HG02943 (cell line): ENCODE measurements around the gene C5orf47.

Experiments used
- ATAC-seq: cut with Tn5 transposase; IDR thresholded peaks from one replicate; pipeline ENCODE4 v1.9.1; 2021; ENCODE audit warnings: mild to moderate bottlenecking, low read depth, moderate library complexity; ENCODE audit not compliant: unreplicated experiment

Gene C5orf47, protein sequence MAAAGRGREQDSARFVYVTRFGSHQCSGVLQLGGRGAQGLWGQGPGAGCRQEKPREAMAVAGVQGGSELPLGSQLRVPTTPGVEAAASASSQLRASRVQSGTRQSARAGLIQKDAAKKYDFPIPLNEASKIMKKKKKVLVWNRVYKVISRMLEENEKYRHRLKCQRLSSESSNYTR

DNA sequence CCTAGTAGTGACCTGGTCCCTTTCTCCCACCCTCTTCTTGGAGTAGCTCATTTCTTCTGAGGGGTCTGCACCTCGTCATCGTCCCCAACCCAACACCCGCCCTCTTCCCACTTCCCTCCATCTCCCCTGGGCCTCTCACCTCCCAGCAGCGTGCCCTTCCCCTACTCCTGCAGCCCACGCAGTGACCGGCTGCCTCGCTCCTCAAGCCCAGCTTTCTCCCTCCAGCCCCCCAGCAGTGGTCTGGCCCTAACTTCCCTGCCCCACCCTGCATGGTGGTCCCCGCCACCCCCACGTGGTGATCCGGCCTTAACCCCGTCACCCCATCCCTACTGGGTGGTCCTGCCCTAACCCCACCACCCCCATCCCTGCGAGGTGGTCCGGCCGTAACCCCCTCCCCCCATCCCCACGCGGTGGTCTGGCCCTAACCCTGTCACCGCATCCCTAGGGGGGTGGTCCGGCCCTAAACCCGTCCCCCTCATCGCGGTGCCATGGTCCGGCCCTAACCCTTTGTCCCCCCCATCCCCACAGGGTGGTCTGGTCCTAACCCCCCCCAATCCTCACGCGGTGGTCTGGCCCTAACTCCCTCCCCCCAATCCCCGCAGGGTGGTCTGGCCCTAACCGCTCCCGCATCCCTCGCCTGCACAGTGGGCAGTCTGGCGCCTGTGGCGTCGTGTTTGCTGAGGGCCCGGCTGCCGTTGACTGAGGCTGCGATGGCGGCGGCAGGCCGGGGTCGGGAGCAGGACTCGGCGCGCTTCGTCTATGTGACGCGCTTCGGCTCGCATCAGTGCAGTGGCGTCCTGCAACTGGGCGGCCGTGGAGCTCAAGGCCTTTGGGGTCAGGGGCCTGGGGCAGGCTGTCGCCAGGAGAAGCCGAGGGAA, at the start of gene C5orf47:
C5orf47 (plus strand) TSS at position 617 of the 878 bp plus-strand sequence; CDS start at position 711, 94 bp downstream.
- no peak for ATAC-seq

DNA sequence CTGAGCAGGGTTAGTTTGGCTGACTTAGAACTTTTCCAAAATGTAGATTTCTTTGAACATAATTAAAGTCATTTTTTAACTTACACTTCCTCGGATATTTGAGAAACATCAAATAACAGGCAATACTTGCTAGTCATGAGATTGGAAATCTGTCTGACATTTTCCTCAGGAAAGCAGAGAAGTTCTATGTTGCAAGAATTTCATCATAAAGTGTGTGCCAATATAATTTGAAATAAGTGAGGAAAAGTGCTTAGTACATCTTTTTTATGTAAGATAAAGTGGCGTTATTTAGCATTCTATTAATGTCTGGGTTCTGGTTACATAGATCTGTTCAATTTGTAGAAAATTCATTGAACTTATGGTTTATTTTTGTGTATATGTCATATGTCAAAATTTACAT, 48.7 kb upstream of the C5orf47 start:
- ATAC-seq, result no peak

DNA sequence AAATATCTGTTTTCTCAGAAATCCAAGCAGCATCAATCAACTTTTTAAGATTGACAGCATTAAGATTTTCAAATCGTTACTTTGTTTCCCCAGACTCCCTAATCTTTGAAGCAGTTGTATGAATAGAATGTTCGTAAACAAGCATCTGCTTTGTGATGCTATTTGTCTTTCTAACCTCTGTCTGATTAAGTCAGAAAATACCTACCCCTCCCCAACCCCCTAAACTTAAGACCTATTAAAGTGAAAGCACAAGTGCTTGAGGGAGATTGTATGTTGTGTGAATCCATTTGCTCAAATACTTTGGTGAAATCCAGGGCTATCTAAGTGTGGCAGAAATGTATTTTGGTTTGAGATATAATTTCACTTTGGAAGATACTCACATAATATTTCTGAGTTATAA, 47.9 kb upstream of the C5orf47 start:
- ATAC-seq, result no peak

DNA sequence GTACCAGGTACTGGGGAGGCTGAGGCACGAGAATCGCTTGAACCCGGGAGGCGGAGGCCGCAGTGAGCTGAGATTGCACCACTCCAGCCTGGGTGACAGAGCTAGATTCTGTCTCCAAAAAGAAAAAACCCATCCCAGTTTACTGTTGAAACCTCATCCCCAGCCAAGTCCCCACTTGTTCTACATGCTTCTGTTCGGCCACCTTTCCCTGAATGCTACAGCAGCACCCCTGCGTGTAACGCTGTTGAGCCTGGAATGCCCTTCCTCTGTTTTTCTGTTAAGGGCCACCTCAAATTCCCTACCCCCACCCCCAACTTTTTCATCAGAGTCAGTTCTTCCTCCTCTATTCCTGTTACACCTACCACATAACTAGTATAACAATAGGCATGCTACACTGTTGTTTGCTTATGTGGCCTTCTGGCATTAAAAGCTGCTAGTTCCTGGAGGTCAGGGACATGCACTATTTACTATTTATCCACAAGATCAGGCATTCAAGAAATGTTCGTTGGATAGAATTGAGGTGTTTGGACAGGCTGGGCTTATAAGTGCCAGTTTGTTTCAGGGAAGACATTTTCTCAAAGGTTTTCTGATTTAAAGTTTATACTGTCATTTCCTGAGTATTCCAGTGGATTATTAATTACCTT, 47.1 kb upstream of the C5orf47 start:
- ATAC-seq, result no peak

DNA sequence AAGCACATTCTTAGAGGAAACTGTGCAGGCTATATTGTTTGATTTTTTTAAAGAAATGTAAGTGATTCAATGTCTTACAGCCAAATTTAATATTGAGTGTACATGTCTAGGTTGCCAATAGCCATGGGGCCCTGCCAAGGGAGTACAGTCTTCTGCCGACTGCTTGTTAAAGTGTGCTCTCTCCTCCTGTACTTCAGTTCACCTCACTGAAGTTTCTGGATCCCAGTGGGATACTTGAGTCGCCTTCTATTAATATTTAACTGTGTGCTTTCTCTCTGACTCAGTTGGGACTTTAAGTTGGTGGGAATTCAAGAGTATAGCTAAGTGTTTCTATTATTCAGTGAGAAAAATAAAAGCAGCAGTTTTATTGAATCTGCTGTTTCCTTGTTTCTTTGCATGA, 44.5 kb upstream of the C5orf47 start:
- ATAC-seq, result no peak

DNA sequence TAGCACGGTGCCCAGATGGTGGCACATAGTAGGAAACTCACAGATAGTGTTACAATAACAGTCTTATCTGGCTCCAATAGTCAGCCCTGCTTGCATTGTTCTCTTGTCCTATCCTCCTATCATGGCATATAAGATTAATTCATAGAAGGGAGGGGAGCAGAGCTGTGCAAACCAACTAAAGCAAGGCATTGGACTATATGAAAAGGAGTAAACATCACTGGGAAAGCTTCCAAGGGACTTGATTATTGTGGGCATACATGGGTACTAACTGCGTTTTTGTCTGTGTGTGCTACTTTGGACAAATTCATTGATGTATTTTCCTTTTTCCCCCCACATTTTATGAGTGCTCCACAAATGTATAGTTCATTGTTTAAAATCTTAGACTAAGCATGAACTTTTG, 43.8 kb upstream of the C5orf47 start:
- ATAC-seq, result no peak

DNA sequence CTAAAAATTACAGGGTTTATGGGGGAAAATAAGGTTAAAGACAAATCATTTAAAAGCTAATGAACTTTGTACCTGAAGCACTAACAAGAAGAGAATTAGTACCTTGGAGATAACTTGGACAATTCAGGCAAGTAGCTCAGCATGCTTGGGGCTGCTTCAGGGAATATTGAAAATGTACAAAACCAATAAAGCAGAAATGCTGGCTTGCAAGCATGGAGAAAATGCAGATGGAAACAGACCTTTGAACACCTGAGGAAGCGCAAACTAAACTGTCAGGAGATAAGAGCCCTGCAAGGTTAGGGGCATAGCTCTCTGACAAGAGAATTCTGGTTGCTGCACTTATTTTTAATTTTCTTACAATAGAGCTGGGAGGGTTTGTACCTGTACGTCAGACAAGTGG, 42.6 kb upstream of the C5orf47 start:
- no peak for ATAC-seq

DNA sequence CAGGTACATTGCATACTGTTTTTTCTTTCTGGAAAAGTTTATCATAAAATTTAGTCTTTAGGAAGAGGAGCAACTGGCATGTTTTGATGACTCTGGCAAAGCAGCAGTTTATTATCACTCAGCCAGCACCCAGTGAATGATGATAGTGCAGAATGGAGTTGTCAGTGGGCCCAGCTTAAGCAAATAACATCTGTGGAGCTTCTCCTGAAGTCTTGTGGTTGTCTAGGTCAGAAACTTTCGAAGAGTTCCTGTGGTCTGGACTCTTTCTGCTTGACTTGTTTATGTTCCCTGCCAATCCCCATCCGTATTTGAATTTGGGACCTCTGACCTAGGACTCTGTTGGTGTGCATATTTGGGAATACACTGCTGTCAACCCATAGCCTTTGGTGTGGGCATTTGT, 38.1 kb upstream of the C5orf47 start:
- ATAC-seq, result no peak

DNA sequence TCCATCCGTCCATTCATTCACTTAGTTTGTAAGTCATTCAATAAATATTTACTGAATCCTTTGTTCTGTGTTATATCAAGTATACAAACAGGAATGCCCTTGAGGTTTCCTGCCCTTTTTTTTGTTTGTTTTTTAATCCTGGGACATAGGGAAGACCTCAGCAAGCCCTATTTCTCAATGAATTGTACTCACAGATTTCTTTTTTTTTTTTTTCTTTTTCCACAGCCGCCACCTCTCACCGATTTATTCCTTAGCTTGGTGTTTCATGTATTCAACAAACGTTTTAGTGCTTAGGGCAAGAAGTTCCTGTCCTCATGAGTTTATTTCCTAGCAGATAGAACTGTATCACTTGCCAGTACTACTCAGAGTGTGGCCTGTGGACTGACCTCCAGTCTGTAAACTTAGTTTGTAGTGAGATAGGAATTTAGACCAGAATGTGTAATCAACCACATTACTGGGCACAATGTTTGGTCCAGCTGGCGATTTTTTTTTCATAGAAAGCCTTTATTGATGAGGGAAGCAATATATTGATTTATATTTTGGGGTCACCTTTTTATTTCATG, 35.4 kb upstream of the C5orf47 start:
- no peak for ATAC-seq

DNA sequence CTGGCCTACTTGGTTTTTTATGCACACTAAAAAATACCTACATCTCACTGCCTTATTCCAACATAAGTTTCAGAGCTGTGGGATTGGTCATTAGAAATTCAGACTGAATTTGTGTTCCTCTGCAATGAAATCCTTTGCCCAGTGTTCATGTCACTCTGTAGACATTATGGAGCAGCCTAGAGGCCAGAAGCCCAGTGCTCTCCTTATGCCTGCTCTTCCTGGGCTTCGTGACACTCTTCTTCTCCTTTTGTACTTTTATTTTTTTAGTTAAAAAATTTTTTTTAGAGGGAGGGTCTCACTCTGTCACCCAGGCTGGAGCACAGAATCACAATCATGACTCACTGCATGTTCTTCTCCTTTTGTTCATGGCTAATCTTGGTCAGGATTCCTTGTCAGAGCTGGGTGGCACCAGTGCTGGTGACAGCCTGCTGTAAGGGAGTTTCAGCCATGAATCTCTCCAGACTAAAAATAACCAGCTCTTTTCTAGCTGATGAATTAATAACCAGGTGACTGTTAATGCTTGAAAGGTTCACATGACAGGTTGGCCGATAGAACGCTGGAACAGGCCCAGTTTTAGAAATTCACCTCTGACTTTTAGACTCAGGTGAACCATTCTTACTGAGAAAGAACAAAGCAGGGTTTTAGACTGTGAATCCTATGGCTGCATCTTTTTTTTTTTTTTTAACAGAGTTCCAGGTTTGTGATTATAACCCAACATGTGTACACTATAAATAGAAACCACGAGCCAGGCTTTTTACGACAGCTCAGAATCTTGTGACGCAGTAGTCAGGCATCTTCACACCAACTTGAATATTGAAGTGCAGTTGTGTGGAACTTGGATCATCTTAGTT, 34.1 kb upstream of the C5orf47 start:
- no peak for ATAC-seq

DNA sequence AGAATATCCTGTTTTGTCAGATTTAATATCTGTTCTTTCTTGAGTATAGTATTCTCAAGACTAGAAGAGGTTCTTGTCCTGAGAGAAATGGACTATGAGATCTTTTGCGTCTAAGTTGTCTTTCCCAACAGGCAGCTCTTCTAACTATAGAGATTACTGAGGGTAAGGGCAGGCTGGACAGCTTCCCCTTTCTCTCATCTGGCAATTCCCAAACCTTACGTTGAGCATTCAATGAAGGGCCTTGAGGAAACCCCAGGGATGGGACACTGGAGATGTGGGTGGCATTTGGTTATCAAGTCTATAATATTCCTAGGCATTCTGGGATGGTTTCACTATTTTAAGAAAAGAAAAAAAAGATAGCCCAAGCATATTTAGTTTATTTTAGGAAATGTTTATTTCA, 28.0 kb upstream of the C5orf47 start:
- ATAC-seq, result no peak

DNA sequence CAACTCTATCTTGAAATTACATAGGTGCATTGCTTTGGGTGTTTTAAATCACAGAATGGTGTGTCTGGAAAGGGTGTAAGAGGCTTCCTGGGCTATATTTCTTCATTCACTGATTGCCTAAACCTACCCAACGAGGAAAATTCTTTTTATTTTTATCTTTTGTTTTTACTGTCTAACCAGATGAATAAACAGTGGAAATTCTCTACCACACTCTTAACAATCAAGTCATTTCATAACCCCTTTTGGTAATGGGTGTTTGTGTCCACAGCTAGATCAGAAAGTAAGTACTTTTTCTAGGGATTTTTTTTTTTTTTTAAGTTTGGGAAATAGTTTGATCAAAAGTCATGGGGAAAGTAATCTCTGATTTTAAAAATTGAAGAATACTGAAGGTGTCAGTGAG, 27.6 kb upstream of the C5orf47 start:
- ATAC-seq, result no peak

DNA sequence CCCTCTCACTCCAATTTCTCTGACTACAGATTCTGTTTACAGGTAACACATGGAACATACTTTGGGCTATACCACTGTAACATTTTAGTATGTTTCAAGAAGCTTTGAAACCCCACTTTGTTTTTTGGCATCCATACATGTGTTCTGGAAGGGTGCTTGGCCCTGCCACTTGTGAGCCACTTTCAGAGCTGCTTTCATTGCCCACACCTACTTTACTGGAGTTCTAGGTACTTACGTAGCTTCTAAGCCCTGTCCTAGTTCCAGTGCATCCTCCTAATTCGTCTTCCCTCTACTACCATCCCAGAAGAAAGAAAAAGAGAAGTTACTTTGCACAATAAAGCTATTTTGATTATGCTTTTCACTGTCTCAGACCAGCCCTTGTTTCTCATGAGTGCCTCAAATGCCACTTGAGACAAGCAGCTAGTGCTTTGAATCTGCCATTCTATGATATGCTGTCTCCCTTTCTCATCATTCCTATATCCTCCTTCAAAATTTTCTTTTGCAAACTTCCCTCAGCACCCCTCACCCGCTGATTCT, 26.5 kb upstream of the C5orf47 start:
- no peak for ATAC-seq

DNA sequence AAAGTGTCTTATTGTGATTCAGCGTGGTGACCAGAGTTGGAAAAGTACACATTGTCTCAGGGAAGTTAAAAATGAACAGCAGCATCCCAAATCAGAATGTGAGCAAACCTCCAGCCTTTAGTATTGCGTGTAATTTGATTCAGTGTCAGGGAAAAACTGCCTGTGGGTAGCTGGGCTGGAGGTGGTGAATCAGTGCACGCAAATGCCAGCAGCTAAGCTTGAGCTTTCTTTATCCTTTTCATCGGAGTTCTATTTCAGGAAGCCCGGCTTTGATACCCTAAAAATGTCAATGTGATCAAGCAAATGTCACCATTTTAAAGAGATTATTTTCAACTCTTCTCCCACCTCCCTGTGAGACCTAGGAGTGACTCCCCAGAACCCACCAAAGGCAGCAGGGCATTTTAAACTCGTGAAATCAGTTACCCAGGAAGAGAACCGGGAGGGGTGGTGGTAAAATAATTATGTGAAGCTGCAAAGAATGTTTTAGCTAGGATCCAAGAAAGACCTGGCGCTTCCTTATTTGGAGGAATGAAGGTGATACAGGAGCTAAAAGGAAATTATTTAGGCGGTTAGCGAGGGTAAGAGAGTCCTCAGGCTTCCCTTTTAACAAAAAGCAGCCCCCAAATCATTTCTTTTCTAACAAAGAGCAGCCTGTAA, 25.7 kb upstream of the C5orf47 start:
- no peak for ATAC-seq

DNA sequence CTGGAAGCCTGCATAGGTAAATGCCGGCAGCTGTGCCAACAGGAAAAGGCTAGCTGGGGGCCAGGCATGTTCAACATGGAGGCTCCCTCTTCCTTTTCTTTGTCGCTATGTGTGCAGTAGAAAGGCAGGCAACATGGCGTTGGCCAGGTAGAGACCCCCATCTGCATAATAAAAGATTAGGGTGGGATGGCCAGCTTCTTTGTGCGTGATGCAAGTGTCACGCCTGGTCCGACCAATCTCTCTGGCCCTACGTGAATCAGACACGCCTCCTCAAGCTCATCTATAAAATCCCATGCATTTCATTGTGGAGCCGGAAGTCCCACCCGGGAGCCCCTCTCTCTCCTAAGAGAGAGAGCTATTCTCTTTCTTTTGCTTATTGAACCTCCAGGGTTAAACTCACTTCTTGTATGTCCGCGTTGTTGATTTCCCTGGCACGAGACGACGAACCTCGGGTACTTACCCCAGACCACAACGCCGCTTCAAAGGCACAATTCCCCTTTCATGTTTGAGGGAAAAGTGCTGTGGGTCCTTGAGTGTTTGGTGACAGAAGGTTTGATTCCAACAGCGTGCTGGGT, 25.0 kb upstream of the C5orf47 start:
- no peak for ATAC-seq

DNA sequence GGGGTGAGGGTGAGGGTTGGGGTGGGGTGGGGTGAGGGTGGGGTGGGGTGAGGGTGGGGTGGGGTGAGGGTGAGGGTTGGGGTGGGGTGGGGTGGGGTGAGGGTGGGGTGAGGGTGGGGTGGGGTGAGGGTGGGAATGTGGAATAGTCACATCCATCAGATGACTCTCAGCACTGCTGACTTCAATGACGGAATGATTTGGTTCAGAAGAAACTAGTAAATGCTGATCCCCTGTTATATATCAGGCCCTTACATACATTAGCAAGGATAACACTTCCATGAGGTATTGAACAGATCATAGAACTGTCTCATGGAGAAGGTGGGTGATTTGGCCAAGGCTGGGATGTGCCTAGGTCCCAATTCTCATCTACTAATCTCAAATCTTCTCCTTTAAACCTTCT, 24.5 kb upstream of the C5orf47 start:
- ATAC-seq, result no peak

DNA sequence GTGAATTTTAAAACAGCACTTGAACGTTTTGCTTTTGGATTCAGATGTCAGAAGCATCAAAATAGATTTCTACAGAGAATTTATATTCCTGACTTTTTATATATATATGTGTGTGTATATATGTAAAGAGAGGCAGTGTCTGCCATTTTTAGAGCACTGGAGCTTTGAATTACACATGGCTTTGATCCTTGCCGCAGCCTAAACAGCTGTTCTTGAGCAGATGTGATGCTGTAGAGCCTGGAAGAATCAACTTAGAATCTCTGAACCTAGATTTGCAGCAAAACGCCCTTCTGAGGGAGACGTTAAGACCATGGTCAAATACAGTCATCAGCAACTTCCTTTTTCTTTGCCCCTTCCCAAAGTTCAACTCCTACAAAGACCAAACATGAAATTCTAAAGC, 21.7 kb upstream of the C5orf47 start:
- ATAC-seq, result no peak

DNA sequence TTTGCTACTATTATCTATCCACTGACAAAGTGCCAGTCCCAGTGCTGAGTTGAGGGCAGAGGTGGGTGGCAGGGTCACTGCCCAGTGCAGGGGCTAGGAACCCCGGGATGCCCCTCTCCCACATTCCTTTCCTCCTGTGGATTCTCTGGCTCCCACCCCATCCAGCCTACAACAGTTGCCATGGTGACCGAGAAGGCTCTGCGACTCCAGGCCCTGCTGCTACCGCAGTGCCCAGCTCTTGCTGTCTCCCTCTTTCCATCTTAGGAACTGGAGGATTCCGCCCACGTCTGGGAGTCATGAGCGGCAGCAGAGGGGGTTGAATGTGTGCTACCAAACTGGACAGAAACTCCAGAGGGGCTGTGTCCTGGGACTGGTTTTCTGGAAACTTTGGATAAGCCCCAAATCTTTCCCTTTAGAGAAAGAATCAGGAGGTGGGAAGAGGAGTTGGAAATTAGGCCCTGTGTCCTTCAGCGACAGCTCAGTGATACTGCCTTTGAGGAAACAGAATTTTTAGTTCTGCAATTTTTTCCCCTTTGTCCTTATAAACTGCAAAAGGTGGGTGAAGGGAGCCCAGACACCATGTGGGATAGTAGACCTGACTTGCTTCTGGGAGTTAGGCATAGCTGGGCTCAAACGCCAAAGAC, 20.7 kb upstream of the C5orf47 start:
- ATAC-seq, result no peak
